HG02571 (cell line): ENCODE data around the gene TNNI2.
"Not testable (repeated sequence)": the region's sequence is repeated elsewhere in the genome, so short reads cannot be mapped to it uniquely, and the experiment has no call there.

ENCODE experiments used
- ATAC-seq: cut with Tn5 transposase; IDR thresholded peaks from one replicate; pipeline ENCODE4 v1.9.1; 2021; ENCODE audit warnings: mild to moderate bottlenecking, moderate library complexity; ENCODE audit not compliant: unreplicated experiment

The TNNI2 gene

DNA sequence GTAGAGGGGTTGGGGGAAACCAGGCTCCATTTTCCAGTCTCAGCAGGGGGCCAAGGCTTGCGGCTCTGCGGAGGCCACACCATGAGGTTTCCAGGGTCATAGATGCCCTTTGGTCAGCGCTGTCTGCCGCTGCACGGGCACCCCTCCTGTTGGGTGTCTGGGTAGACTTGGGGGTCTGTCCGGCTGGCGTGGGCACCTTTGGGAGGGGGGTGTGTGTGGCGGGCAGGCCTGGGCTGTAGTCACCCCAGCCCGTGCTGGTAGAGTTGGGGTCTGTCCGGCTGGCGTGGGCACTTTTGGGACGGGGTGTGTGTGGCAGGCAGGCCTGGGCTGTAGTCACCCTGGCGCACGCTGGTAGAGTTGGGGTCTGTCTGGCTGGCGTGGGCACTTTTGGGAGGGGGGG lies 32.8 kb downstream of the TNNI2 start:
- ATAC-seq: no peak

DNA sequence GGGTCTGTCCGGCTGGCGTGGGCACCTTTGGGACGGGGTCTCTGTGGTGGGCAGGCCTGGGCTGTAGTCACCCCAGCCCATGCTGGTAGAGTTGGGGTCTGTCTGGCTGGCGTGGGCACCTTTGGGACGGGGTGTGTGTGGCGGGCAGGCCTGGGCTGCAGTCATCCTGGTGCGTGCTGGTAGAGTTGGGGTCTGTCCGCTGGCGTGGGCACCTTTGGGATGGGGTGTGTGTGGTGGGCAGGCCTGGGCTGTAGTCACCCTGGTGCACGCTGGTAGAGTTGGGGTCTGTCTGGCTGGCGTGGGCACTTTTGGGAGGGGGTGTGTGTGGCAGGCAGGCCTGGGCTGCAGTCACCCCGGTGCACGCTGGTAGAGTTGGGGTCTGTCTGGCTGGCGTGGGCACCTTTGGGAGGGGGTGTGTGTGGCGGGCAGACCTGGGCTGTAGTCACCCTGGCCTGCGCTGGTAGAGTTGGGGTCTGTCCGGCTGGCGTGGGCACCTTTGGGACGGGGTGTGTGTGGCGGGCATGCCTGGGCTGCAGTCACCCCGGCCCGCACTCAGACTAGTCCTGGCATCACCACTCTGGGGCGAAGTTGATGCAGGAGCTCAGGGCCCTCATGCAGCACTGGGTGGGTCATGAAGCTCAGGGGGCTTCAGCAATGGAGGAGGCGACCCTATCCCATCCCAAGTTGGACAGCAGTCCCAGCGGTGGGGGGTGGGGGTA lies 33.6 kb downstream of the TNNI2 start:
- ATAC-seq: no peak

DNA sequence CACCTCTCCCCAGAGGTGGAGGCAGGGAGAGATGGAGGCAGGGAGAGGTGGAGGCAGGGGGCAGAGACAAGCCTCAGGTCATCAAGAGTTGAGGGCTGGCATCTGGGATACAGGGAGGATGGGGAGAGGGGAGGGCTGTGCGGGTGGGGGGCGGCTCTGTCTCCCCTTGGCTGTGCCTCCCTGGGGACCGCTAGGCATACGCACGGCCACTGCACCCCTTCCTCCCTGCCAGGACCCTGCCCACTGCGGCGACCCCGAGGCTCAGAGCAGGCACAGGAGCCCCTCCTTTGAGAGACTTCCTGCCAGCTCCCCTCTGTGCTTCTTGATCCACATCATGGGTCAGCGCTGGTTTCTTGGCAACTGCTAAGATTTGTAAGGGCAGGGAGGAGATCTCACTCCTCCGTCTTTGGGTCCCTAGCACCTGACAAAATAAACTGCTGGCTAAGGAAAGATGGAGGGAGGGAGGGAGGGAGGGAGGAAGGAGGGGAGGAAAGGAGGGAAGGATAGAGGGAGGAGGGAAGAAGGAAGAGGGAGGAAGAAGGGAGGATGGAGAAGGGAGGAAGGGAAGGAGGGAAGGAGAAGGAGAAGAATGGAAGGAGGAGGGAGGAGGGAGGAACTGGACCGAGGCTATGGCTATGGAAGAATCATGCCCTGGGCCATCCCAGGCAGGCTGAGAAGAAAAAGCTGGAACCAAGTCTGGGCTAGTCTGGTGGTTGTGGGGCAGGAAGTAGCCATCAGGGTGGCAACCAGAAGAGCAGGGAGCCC lies 34.4 kb downstream of the TNNI2 start:
- ATAC-seq: no peak

DNA sequence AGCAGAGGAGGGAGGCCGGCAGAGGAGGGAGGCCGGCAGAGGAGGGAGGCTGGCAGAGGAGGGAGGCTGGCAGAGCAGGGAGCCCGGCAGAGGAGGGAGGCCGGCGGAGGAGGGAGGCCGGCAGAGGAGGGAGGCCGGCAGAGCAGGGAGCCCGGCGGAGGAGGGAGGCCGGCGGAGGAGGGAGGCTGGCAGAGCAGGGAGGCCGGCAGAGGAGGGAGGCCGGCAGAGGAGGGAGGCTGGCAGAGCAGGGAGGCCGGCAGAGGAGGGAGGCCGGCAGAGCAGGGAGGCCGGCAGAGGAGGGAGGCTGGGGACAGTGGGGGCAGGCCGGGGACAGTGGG lies 35.0 kb downstream of the TNNI2 start:
- not testable (repeated sequence) for ATAC-seq

DNA sequence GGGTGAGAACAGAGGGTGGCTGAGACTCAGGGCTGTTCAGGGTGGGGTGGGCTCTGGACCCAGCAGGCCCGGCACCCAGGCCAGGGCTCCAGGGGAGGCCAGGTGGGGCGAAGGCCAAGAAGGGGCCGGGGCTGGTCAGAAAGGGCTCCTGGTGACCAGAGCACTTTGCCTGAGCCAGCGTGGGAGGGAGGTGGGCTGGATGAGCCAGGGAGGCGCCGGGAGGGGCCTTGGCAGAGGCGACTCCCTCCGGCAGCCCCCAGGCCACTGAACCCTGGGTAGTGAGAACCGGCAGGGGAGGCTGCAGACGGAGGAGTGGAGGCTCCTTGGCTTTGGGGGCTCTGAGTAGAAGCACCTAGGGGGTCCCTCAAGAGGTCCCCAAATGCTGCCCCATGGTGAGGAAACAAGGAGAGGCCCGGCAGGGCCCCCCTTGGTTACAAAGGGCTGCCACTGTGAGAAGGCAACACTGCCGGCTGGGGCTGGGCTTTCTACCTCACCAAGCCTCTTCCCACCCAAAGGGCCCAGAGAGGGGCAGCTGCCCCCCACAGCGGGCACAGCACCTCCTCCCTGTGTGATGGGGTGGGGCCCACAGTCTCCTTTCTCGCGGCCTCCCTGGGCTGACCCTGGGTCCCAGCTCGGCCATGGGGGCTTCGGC lies 35.8 kb downstream of the TNNI2 start:
- ATAC-seq: not testable (repeated sequence)

DNA sequence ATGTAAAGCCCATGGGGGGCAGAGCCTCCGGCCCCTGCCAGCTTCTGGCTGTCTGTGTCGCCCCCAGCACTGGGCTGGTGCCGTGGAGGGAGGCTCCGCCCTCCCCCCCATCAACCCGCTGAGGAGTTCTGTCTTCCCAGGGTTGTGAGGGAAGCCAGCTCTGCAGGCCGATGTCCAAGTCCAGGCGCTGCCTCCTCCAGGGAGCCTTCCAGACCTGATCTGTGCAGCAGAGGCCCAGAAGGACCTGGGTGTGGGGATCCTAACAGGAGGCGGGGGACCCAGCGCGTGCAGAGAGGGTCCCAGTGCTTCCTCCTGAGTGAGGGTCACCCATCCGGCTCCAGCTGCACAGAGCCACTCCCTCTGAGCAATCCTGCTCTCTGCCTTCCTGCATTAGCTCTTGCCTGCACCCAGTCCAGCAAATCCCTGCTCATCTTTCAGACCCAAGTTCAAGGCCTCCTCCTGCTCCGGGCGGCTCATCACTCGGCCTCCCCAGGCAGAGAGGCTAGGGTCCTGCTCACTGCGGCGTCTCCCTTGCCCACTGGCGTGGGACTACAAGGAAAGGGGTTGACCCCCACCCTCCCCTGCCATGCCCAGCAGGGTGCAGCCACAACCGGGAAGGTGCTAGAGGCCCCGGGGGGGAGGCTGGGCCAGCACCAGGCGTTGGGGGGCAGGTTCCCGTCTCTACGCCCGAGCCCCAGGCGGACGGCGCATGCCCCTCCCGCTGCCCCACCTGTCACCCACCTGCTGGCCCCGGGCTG lies 36.5 kb downstream of the TNNI2 start:
- no peak for ATAC-seq

DNA sequence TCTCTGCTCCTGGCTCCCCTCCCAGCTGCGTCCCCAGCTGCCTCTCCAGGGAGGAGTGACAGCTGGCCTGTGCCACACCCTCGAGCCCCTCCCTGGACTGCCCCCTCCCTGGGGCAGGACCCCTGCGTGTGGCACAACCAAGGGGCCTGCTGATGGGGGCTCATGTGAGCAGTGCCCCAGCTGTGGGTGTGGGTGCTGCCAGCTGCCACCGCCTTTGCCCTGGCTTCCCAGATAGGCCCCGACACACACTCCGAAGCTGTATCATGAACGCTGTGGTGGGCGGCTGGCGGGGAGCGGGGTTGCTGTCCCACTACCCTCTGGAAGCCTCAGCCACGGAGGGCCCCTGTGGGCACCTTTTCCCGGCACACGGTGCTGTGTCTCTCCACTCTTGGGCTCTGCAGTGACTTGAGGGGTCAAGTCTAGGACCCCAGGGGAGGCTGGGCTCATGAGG lies 37.1 kb downstream of the TNNI2 start:
- not testable (repeated sequence) for ATAC-seq

DNA sequence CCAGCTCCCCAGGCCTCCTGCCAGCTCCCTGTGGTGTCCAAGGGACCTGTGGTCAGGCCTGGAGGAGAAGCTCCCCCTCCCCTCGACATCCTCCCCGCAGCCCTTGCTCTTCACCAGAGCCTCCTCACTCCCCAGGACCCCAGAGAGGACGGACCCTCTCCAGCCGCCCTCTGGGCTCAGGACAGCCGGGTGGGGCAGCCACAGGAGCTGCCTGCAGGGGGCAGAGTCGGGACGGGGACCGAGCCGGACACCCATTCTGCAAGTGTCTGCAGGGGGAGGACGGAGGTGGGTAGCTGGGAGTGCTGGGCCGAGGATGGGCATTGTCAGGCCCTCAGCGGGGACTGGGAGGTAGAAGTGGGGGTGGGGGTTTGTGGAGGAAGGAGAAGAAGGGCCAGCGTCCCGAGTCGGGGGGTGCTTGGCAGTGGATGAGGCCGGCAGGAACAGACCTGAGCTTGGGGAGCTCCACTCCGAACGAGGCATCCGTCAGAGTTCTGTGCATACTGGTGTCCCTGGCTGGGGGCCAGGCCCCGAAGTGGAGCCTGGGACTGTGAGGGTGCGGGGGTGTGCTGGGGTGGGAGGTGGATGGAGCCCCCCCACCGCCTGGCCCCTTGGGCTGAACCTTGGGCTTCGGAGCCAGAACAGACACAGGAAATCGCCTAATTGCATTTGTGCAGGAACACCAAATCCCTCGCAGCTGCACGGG lies 37.7 kb downstream of the TNNI2 start:
- ATAC-seq: no peak

DNA sequence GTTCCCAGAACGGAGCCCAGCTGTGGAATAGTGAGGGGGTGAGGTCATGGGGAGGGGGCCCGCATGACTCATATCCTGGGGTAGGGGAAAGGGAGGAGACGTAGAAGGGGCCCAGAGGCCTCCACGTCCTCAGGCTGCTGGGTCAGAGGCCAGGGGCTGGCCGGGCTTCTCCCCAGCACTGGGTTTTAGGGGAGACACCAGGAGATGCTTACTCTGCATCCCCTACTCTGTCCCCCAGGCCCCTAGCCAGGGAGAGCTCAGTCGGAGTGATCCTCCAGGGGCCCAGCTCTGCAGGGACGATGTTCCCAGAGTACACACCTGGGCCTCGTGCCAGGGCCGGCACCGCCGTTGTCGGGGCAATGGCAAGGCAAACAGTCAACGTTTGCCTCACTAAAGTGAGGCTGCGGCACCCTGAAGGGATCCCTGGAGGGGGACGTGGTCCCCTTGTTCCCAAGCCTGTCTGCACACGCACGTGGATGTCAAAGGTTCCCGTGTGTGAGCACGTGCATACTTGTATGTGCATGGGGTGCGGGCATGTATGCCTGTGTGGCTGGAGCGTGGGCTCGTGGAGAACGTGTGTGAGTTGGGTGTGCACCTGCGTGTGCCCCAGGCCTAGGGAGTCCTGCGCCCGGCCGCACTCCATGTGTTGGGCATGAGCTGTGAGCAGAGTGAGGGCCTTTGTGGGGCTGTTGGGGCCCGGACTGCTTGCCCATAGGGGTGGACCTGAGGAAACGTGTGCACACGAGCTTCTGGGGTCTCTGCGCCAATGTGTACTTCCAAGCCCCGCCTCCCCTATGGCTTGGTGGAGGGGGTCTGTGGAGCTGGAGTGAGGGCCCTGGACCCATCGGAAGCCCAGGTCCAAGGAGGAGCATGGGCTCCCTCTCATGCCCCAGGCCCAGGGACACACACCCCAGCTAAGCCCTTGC lies 38.7 kb downstream of the TNNI2 start:
- ATAC-seq: no peak

DNA sequence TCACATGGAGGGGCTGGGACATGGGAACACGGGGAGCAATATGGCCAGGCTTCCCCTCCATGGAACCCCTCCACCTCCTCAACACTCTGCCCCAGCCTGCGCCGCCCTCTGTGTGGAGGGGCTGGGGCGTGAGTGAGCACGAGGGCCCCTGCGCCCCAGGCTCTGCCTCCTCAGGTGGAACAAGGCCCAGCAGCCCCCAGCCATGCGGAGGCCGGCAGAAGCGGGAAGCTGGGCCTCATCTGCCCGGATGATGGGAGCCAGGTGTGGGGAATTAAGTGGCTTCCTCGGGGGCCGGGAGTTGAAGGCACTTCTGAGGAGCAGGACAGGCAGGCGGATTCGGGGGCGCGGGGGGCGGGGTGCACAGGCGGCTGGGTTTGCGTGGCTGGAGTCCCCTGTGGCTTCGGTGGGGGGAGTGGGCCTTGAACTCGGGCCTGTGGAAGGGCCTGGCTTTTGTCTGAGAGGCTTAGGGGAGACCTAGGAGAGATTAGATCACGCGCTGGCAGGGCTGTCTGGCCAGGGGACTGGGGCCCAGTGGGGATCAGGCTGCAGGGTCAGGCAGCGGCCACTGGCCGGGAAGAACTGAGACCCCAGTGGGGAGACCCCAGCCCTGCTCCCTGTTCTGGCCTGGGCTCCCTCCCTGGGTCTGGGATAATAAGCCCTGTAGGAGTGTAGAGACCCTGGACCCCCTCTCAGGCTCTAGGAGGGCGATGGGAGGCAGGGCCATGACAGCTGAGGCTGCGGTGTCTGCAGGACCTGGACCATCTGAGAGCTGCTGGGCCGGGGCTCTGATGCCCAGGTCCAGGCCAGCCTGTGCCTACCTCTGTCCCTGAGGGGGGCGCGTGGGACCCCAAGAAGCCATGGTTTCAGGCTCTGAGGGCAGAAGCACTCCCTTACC lies 39.6 kb downstream of the TNNI2 start:
- no peak for ATAC-seq

DNA sequence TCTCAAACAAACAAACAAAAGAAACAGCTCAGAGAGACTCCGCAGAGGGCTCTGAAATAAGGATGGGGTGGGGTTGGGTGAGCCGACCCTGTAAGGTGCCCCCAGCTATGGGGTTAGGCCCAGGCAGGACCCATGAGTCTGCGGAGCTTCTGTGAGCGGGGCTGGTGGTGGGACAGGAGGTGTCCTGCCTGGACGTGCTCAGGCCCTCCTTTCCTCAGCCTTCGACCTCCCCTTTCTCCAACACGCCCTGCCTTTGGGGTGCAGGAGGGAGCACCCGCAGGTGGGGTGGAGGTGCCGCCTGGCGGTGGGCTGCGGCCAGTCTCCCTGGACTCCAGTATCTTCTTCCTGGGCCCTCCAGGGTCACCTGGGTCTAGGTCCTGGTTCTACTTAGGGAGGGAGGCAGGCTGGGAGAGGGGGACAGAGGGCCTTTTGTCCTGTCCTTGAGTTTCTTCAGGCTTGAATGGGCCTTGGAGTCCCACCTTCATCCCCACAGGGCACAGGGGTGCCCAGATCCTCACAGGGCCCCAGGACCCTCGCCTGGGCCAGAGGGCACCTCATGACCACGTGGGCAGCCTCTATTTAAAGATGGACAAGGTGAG lies 40.7 kb downstream of the TNNI2 start:
- ATAC-seq: no peak

DNA sequence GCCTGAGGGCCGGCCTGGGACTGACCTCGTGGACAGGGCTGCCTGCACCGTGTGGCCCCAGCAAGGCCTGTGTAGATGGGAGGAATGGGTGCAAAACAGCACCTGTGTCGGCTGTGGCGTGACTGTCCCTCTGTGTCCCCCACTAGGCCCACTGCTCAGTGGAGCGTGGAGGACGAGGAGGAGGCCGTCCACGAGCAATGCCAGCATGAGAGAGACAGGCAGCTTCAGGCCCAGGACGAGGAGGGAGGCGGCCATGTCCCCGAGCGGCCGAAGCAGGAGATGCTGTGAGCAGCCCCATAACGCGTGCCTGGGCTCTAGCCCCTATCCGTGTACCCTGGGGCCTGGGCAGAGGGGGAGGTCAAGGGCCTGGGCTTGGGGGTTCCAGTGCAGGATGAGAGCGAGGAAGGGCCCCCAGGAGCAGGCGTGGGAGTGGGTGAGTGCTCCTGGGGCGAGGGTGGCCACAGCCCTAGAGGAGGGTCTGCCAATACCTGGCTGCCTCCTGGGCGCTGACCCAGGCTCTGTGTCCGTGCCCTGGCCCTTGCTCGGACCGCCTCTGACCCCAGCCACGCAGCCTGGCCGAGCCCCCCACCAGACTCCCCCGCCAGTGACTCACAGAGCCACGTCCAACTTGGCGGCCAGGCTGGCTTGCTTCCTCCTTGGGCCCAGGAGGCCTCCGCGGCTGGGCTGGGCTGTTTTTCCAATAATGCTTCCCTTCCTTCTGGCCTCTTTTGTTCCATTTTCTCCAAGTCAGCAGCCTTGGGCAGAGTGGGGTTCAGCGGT lies 41.4 kb downstream of the TNNI2 start:
- ATAC-seq: no peak

DNA sequence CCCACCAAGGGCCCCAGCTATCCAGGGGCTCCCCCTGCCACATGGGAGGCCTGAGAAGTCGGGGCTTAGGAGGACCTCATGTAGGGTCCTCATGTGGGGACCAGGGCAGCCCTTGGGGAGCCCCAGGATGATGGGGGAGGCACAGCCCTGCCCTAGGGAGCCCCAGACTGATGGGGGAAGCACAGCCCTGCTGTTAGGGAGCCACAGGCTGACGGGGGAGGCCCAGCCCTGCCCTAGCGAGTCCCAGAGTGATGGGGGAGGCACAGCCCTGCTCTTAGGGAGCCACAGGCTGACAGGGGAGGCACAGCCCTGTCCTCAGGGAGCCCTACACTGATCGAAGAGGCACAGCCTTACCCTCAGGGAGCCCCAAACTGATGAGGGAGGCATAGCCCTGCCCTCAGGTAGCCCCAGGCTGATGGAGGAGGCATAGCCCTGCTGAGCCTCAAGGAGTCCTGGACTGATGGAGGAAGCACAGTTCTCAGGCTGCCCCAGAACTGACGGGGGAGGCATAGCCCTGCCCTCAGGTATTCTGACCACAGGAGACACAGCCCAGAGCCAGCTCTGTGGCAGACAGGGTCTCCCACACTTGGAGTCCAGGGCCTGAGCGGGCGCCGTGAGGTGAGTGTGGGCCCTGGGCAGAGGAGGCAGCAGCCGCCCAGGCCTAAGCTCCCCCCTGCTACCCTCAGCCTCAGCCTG lies 42.1 kb downstream of the TNNI2 start:
- ATAC-seq: no peak

DNA sequence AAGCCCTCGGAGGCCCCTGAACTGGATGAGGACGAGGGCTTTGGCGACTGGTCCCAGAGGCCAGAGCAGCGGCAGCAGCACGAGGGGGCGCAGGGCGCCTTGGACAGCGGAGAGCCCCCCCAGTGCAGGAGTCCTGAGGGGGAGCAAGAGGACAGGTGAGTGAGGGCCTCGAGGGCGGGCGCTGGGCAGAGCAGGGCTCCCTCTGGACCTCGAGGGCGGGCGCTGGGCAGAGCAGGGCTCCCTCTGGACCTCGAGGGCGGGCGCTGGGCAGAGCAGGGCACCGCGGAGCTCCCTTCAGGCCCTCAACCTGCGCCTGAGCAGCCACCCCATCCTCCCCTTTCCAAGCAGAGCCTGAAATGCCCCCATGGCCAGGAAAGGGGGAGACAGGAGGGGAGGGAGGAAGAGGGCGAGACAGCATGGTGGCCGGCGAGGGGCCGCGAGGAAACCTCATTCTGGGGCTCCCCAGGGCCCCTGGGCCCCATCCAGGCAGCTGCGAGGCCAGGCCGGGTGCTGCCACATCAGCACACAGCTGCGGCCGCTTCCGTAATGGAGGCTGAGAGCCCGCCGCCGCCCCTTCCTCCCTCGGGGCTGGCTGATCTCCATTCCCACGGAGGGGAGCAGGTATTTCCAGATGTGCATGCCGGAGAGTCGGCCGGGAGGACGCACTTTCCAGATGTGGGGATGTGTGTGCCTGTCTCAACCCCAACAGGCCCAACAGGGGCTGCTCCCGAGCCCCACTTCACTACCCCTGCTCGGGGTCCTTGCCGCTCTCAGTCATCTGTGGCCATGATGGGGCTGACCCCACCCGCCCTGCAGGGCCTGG lies 42.9 kb downstream of the TNNI2 start:
- no peak for ATAC-seq

DNA sequence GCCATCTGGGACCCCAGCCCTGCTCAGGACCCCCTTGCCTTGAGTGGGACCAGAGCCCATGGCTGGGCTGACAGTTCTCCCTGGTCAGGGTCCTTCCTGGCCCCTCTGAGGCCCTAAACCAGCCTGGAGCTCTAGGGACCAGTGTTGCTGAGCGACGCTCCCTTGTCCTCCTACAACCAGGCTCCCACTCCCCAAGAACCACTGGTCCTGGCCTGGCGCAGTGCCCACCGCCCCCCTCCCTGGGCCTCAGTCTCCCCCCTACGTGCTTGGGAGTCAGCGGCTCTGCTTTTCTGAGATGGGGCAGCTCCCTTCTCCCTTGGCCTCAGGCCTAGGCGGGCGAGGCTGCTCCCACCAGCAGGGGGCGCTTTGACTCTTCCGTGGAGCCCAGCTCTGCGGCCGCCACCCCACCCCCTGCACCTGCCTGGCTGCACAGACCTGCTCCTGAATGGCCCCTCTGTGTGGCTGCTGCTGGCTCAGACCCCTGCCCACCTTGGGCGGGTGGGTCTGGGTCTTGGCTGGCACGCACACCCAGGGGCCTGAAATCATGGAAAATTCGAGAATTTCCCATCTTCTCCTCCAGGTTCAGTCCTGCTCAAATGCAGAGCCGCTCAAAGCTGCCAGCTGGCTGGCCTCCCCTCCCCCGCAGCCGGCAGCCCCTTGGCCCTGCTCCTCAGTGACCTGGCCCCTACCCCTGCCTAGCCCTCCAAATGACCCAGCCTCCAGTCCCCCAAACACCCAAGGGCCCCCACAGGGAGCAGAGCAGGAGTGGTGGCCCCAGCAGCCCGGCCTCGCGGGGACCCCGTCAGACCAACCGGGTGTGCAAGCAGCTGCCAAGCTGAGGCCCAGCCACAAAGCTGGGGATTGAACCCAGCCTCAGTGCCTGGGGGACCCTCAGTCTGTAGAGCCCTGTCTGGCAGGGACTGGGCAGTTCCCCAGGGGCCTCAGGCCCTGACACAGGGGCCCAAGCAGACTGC lies 43.8 kb downstream of the TNNI2 start:
- no peak for ATAC-seq
